PC-3 (cell line): Measurements from ENCODE around the gene TFEB.

Experiments
- CTCF ChIP-seq: fragments of 300-600 bp; sonication (generic); conservative IDR thresholded peaks from 2 replicates; pipeline ENCODE4 v1.5.1; 2017; ENCODE audit warnings: antibody characterized with exemption, low read depth, mild to moderate bottlenecking, low read length
- EZH2 ChIP-seq: fragments of 300-600 bp; sonication (generic); IDR thresholded peaks from one replicate; pipeline ENCODE4 v1.6.1; 2017; ENCODE audit warnings: antibody characterized with exemption, mild to moderate bottlenecking, low read length; ENCODE audit not compliant: unreplicated experiment

DNA sequence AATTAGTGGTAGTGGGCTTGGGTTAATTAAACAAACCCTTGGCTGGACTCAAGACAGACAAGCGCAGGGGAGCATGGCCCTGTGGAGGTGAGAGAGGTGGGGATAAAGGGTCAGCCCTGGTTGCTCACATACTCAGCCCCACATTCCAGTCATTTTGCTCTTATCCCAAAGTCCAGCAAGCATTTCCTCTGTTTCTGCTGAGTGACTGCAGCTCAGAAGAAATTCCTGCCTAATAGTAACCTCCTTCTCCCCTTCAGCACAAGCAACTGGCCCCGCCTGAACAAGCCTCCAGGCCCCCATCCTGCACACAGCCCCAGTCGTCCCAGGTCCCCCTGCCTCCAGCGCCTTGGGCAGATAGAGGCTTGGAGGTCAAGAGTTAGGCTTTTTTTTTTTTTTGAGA is 3.6 kb upstream of the TFEB start:
- TF ChIP-seq CTCF (no peak), EZH2 (no peak)
